Heart left ventricle (tissue), 16 donors: ENCODE results near the gene TRIM32. TPM values are rescaled to one million over a fixed set of nuclear protein-coding genes. Genes with fewer than 3 reads are reported as not detected.

Experiments used
- ATAC-seq, 4 donors: fragments of 200-7000 bp; cut with Tn5 transposase; one replicate each; pipeline ENCODE4 v1.9.1; 2020 to 2022; ENCODE audit warnings: moderate library complexity in 4 of 4, mild to moderate bottlenecking in 3 of 4, moderate number of reproducible peaks in 1 of 4
- DNase-seq, 5 donors: peaks; one replicate each; pipeline ENCODE4 v3.0.0-alpha.2; 2020
- H3K27ac ChIP-seq, 12 donors: fragments of 200-600 bp; sonication (generic) in 4 of 12; one replicate each; pipeline versions ENCODE4 v1.5.0 to v1.8.0; 2016 to 2022; ENCODE audit warnings: mild to moderate bottlenecking in 2 of 12
- H3K27me3 ChIP-seq, 9 donors: fragments of 200-600 bp; sonication (generic) in 2 of 9; one replicate each; pipeline versions ENCODE4 v1.5.1 to v1.8.0; 2016 to 2022; ENCODE audit warnings: mild to moderate bottlenecking in 3 of 9
- H3K36me3 ChIP-seq, 9 donors: fragments of 200-600 bp; sonication (generic) in 2 of 9; one replicate each; pipeline versions ENCODE4 v1.5.0 to v1.8.0; 2018 to 2022; ENCODE audit warnings: mild to moderate bottlenecking in 2 of 9
- H3K4me1 ChIP-seq, 12 donors: fragments of 200-600 bp; sonication (generic) in 4 of 12; one replicate each; pipeline versions ENCODE4 v1.5.0 to v1.8.0; 2016 to 2022; ENCODE audit warnings: mild to moderate bottlenecking in 3 of 12
- H3K4me3 ChIP-seq, 12 donors: fragments of 200-600 bp; sonication (generic) in 4 of 12; one replicate each; pipeline versions ENCODE4 v1.5.0 to v1.8.0; 2017 to 2022; ENCODE audit warnings: mild to moderate bottlenecking in 9 of 12, moderate library complexity in 4 of 12
- H3K9me3 ChIP-seq, 12 donors: fragments of 200-600 bp; sonication (generic) in 4 of 12; one replicate each; pipeline versions ENCODE4 v1.5.0 to v1.8.0; 2016 to 2022; ENCODE audit warnings: mild to moderate bottlenecking in 1 of 12
- CTCF ChIP-seq, 12 donors: fragments of 200-600 bp; sonication (generic) in 4 of 12; IDR thresholded peaks; one replicate each; pipeline versions ENCODE4 v1.5.0 to v1.8.0; 2018 to 2022; ENCODE audit warnings: antibody characterized with exemption in 12 of 12, mild to moderate bottlenecking in 5 of 12
- POLR2A ChIP-seq, 2 donors: fragments of 450-650 bp; IDR thresholded peaks; one replicate each; pipeline ENCODE4 v1.6.1; 2017; ENCODE audit warnings: antibody characterized with exemption in 2 of 2, mild to moderate bottlenecking in 2 of 2, moderate library complexity in 2 of 2
- WGBS, 4 donors: extraction: QIAGEN DNeasy Blood & Tissue Kit in 2 of 4; methylation state at CpG; one replicate each; pipeline versions ENCODE4 v1.1.5 to v1.1.7; 2013 to 2018; 5-methylcytosine and 5-hydroxymethylcytosine counted together
- intact Hi-C, 10 donors: fragments of 100-400 bp; cut with DNase I; formaldehyde crosslinking; loops; one replicate each; pipeline versions ENCODE4 v1.11.1 to v1.14.2; 2022
- polyA plus RNA-seq, 2 donors: library from polyadenylated mRNA; stranded (reverse); fragments of 200-250 nt; gene quantifications; one replicate each; pipeline ENCODE4 v1.2.3, GENCODE V29; 2013
- total RNA-seq, 9 donors: library from RNA; depleted of rRNA in 2 of 9; stranded (reverse); fragments of >200 nt in 2 of 9; fragmentation: NEBNext Ultra II Directional in 3 of 9; extraction: Animal tissue kit (Norgen Biotek cat#: 25700) in 3 of 9; gene quantifications; one replicate each; pipeline versions ENCODE4 v1.1.0 to v1.2.4, GENCODE V29; 2016 to 2023
- donor health status: ischemic (EF 13 %, LVEDD 7.1; RV severe dilation, severe dysfunction).
- donor health status: healthy with polysubstance abuse.
- donor health status: DM: no; HTN: yes; CAD: no.
- donor health status: DM: no; HTN: no; CAD: no.
- donor health status: ischemic (EF 25% LVEDD 6.9; RV normal size, moderate dysfunction).
- donor health status: ischemic (EF 25% LVEDD 5.7; RV mildly dilated, moderate dysfunction).
- donor health status: healthy.
- donor health status: DM: yes; HTN: yes; CAD: no.
- donor health status: ischemic (EF 35%, LVEDD 5.7; RV mildly dilated, moderate dysfunction).
- donor health status: nonischemic (EF 11% LVEDD 7.7; RV severe dilation, severe dysfunction).
- donor health status: DM: yes; HTN: yes; CAD: no.
- donor health status: PGD.
- donor health status: ischemic (EF 29% LVEDD 5.4; RV normal size, mild dysfunction).
- donor health status: nonischemic (EF 23%, LVEDD 6.1; RV moderate dilation, normal function).

The TRIM32 gene
- total and polyA plus RNA-seq, 11 donors: 3.3 to 17.9 (median 15.1) TPM

- WGBS, 4 donors: 72 to 88% (median 81%) methylated on average over 7 of the region's 7 CpGs
- intact Hi-C loops: loop anchor here in 5 of 10 donors (5.0 to 10.0 kb wide), 5 partner anchors 499 to 1059 kb away; partner anchors contain the start of gene PAPPA (in 2 of the 5)
- ATAC-seq (no peak), DNase-seq (no peak)
- Histone ChIP-seq H3K9me3 (no peaks in the 10 kb centered on the region), H3K4me1 (peaks cover 0 to 24% (median 10%) of the 10 kb centered on the region in 12 donors), H3K27ac (peak overlapping the region in 7 of 12 donors; percentile 4 to 61 (median 20)), H3K4me3 (no peak overlapping the region), H3K36me3 (no peaks in the 10 kb centered on the region), H3K27me3 (no peaks in the 10 kb centered on the region)
- no peak for TF ChIP-seq POLR2A (IDR thresholded peaks at IDR 0.05)
- TF ChIP-seq CTCF (IDR thresholded peaks at IDR 0.05): no peak
These were observed 33.6 kb upstream of the TRIM32 start for GRCh38 chr9:116653348-116654058.

GRCh38 chr9:116654059-116654355 lies 33.1 kb upstream of the TRIM32 start:
- WGBS, 4 donors: 49 to 63% (median 56%) methylated on average over 3 of the region's 3 CpGs
- no peaks in the 10 kb centered on the region for H3K9me3 ChIP-seq
- intact Hi-C loops: loop anchor here in 5 of 10 donors (5.0 to 10.0 kb wide), 5 partner anchors 499 to 1059 kb away; partner anchors contain the start of gene PAPPA (in 2 of the 5)
- no peak overlapping the region for H3K4me3 ChIP-seq
- H3K4me1 ChIP-seq: peaks cover 0 to 24% (median 10%) of the 10 kb centered on the region in 12 donors
- ATAC-seq: peak in 3 of 4 donors; percentile 70 to 85 (median 71)
- no peaks in the 10 kb centered on the region for H3K27me3 ChIP-seq
- no peaks in the 10 kb centered on the region for H3K36me3 ChIP-seq
- TF ChIP-seq POLR2A (IDR thresholded peaks at IDR 0.05): no peak
- TF ChIP-seq CTCF (IDR thresholded peaks at IDR 0.05): no peak
- H3K27ac ChIP-seq: peak overlapping the region in 4 of 12 donors; percentile 4 to 41 (median 26)
- DNase-seq: peak in 3 of 5 donors; percentile 27 to 41 (median 41)

GRCh38 chr9:116656501-116656971 lies 30.6 kb upstream of the TRIM32 start:
- ATAC-seq: peak in 3 of 4 donors; percentile 17 to 34 (median 34)
- H3K27ac ChIP-seq: peak overlapping the region in 9 of 12 donors; percentile 6 to 52 (median 32)

More at GRCh38 chr9:116656501-116656971, 30.6 kb upstream of the TRIM32 start:
- TF ChIP-seq POLR2A (IDR thresholded peaks at IDR 0.05) (no peak), CTCF (IDR thresholded peaks at IDR 0.05) (no peak)
- 39 to 52% (median 43%) methylated on average over 5 of the region's 5 CpGs for WGBS, 4 donors
- no peaks in the 10 kb centered on the region for H3K27me3 ChIP-seq
- peaks cover 0 to 31% (median 10%) of the 10 kb centered on the region in 12 donors for H3K4me1 ChIP-seq
- intact Hi-C loops: loop anchor here in 7 of 10 donors (5.0 to 10.0 kb wide), 5 partner anchors 159 to 1062 kb away; partner anchors contain the start of gene PAPPA (in 3 of the 7)
- H3K36me3 ChIP-seq: no peaks in the 10 kb centered on the region
- no peak overlapping the region for H3K4me3 ChIP-seq
- peak in 1 of 5 donors; percentile 37 for DNase-seq
- H3K9me3 ChIP-seq: no peaks in the 10 kb centered on the region
